Measurements from ENCODE around the gene ACAD10.
"Not testable (repeated sequence)": the region's sequence is repeated elsewhere in the genome, so short reads cannot be mapped to it uniquely, and the experiment has no call there.

Gene ACAD10

GRCh38 chr12:111705672-111706071 is 19.8 kb downstream of the ACAD10 start:
- TF ChIP-seq EZH2phosphoT487 (IDR thresholded peaks at IDR 0.05; ENCODE audit: borderline replicate concordance, low read length), result no peak
- TF ChIP-seq CTCF (IDR thresholded peaks at IDR 0.05; ENCODE audit: low read depth, low read length, poor library complexity, severe bottlenecking), result no peak
- Histone ChIP-seq H3K36me3 (ENCODE audit: control insufficient read depth, low read length) (peaks cover 51% of the 10 kb centered on the region), H3K9me3 (ENCODE audit: control insufficient read depth, insufficient read depth, low read length) (no peaks in the 10 kb centered on the region), H3K79me2 (ENCODE audit: control insufficient read depth, low read length) (no peaks in the 10 kb centered on the region), H3F3A (ENCODE audit: control insufficient read depth, insufficient read depth) (peaks cover 9% of the 10 kb centered on the region), H3K9me2 (replicated peaks; ENCODE audit: control insufficient read depth, low read length) (no peaks in the 10 kb centered on the region), H4K20me1 (ENCODE audit: control insufficient read depth, insufficient read depth, low read depth, low read length) (no peaks in the 10 kb centered on the region), H3K4me3 (ENCODE audit: low read length) (no peak overlapping the region), H3K4me1 (ENCODE audit: control insufficient read depth, low read length) (peaks cover 36% of the 10 kb centered on the region), H3K27ac (ENCODE audit: low read depth, low read length) (no peak overlapping the region), H3K4me2 (ENCODE audit: low read length) (no peak overlapping the region), H3K27me3 (ENCODE audit: control insufficient read depth, low read length) (no peaks in the 10 kb centered on the region)

GRCh38 chr12:111706145-111706544 is 20.3 kb downstream of the ACAD10 start:
- Histone ChIP-seq H3K36me3 (ENCODE audit: control insufficient read depth, low read length) (peaks cover 51% of the 10 kb centered on the region), H3K9me3 (ENCODE audit: control insufficient read depth, insufficient read depth, low read length) (no peaks in the 10 kb centered on the region), H3K4me3 (ENCODE audit: low read length) (no peak overlapping the region), H3K4me2 (ENCODE audit: low read length) (no peak overlapping the region), H3K4me1 (ENCODE audit: control insufficient read depth, low read length) (peaks cover 36% of the 10 kb centered on the region), H3K27me3 (ENCODE audit: control insufficient read depth, low read length) (no peaks in the 10 kb centered on the region), H3K79me2 (ENCODE audit: control insufficient read depth, low read length) (no peaks in the 10 kb centered on the region), H3K9me2 (replicated peaks; ENCODE audit: control insufficient read depth, low read length) (no peaks in the 10 kb centered on the region), H3F3A (ENCODE audit: control insufficient read depth, insufficient read depth) (peaks cover 5% of the 10 kb centered on the region), H4K20me1 (ENCODE audit: control insufficient read depth, insufficient read depth, low read depth, low read length) (no peaks in the 10 kb centered on the region), H3K27ac (ENCODE audit: low read depth, low read length) (no peak overlapping the region)
- no peak for TF ChIP-seq CTCF (IDR thresholded peaks at IDR 0.05; ENCODE audit: low read depth, low read length, poor library complexity, severe bottlenecking)
- no peak for TF ChIP-seq EZH2phosphoT487 (IDR thresholded peaks at IDR 0.05; ENCODE audit: borderline replicate concordance, low read length)

GRCh38 chr12:111715279-111715678 is 29.4 kb downstream of the ACAD10 start:
- no peak overlapping the region for H3K4me3 ChIP-seq (ENCODE audit: low read length)
- H4K20me1 ChIP-seq (ENCODE audit: control insufficient read depth, insufficient read depth, low read depth, low read length), result no peaks in the 10 kb centered on the region
- no peak for TF ChIP-seq EZH2phosphoT487 (IDR thresholded peaks at IDR 0.05; ENCODE audit: borderline replicate concordance, low read length)
- no peak for TF ChIP-seq CTCF (IDR thresholded peaks at IDR 0.05; ENCODE audit: low read depth, low read length, poor library complexity, severe bottlenecking)
- no peaks in the 10 kb centered on the region for H3K27me3 ChIP-seq (ENCODE audit: control insufficient read depth, low read length)
- H3K4me1 ChIP-seq (ENCODE audit: control insufficient read depth, low read length), result no peaks in the 10 kb centered on the region
- H3F3A ChIP-seq (ENCODE audit: control insufficient read depth, insufficient read depth), result 0 out of 2 replicates have a peak, but pooled peaks cover 3% of the 10 kb centered on the region
- H3K36me3 ChIP-seq (ENCODE audit: control insufficient read depth, low read length), result peaks cover 48% of the 10 kb centered on the region
- no peak overlapping the region for H3K27ac ChIP-seq (ENCODE audit: low read depth, low read length)
- no peaks in the 10 kb centered on the region for H3K9me3 ChIP-seq (ENCODE audit: control insufficient read depth, insufficient read depth, low read length)
- H3K4me2 ChIP-seq (ENCODE audit: low read length), result no peak overlapping the region
- H3K9me2 ChIP-seq (replicated peaks; ENCODE audit: control insufficient read depth, low read length), result no peaks in the 10 kb centered on the region
- no peaks in the 10 kb centered on the region for H3K79me2 ChIP-seq (ENCODE audit: control insufficient read depth, low read length)

GRCh38 chr12:111719316-111719715 is 33.5 kb downstream of the ACAD10 start:
- not testable (repeated sequence) for H3K27me3 ChIP-seq (ENCODE audit: control insufficient read depth, low read length); H3F3A ChIP-seq (ENCODE audit: control insufficient read depth, insufficient read depth); H3K9me2 ChIP-seq (replicated peaks; ENCODE audit: control insufficient read depth, low read length); H3K79me2 ChIP-seq (ENCODE audit: control insufficient read depth, low read length); H3K9me3 ChIP-seq (ENCODE audit: control insufficient read depth, insufficient read depth, low read length); H3K4me2 ChIP-seq (ENCODE audit: low read length); H3K4me3 ChIP-seq (ENCODE audit: low read length); H3K4me1 ChIP-seq (ENCODE audit: control insufficient read depth, low read length); H3K27ac ChIP-seq (ENCODE audit: low read depth, low read length); H4K20me1 ChIP-seq (ENCODE audit: control insufficient read depth, insufficient read depth, low read depth, low read length)
- peaks cover 42% of the 10 kb centered on the region for H3K36me3 ChIP-seq (ENCODE audit: control insufficient read depth, low read length)

All from DOHH2 (cell line).